ENCODE measurements around the gene BRSK2. TPM values are rescaled to one million over a fixed set of nuclear protein-coding genes. Genes with fewer than 3 reads are reported as not detected.

The BRSK2 gene
- total and polyA plus RNA-seq, 7 donors = 0.19 to 0.78 (median 0.32) TPM

GRCh38 chr11:1371026-1371325 is 18.8 kb upstream of the BRSK2 start:
- intact Hi-C loops (cut with DNase I) = no loop called here
- H3K4me3 ChIP-seq = no peak overlapping the region
- H3K36me3 ChIP-seq (ENCODE audit: insufficient read depth in 1 of 2, low read depth in 1 of 2) = no peaks in the 10 kb centered on the region
- no peak for ATAC-seq
- H3K27me3 ChIP-seq (ENCODE audit: insufficient read depth in 3 of 3, low read length in 2 of 3) = peaks cover 0 to 57% (median 7%) of the 10 kb centered on the region in 3 donors
- H3K9me3 ChIP-seq = no peaks in the 10 kb centered on the region
- WGBS, 3 donors = 73 to 79% (median 73%) methylated on average over 11 of the region's 11 CpGs
- H3K27ac ChIP-seq = no peak overlapping the region
- no peak for DNase-seq
- H3K4me1 ChIP-seq = no peaks in the 10 kb centered on the region
- no peak for TF ChIP-seq CTCF (IDR thresholded peaks at IDR 0.05)

GRCh38 chr11:1371377-1371776 is 18.4 kb upstream of the BRSK2 start:
- DNase-seq (no peak), ATAC-seq (no peak)
- H3K36me3 ChIP-seq (ENCODE audit: insufficient read depth in 1 of 2, low read depth in 1 of 2) = no peaks in the 10 kb centered on the region
- no peaks in the 10 kb centered on the region for H3K4me1 ChIP-seq
- no peak overlapping the region for H3K4me3 ChIP-seq
- 85 to 89% (median 85%) methylated on average over 13 of the region's 13 CpGs for WGBS, 3 donors
- no peak overlapping the region for H3K27ac ChIP-seq
- TF ChIP-seq CTCF (IDR thresholded peaks at IDR 0.05) = no peak
- no peaks in the 10 kb centered on the region for H3K9me3 ChIP-seq
- intact Hi-C loops (cut with DNase I) = no loop called here
- peaks cover 0 to 61% (median 7%) of the 10 kb centered on the region in 3 donors for H3K27me3 ChIP-seq (ENCODE audit: insufficient read depth in 3 of 3, low read length in 2 of 3)

GRCh38 chr11:1371836-1372465 is 17.8 kb upstream of the BRSK2 start:
- Histone ChIP-seq H3K36me3 (ENCODE audit: insufficient read depth in 1 of 2, low read depth in 1 of 2) (no peaks in the 10 kb centered on the region), H3K4me3 (no peak overlapping the region), H3K27ac (no peak overlapping the region), H3K4me1 (no peaks in the 10 kb centered on the region), H3K27me3 (ENCODE audit: insufficient read depth in 3 of 3, low read length in 2 of 3) (peaks cover 0 to 67% (median 7%) of the 10 kb centered on the region in 3 donors), H3K9me3 (no peaks in the 10 kb centered on the region)
- intact Hi-C loops (cut with DNase I) = no loop called here
- WGBS, 3 donors = 73 to 83% (median 76%) methylated on average over 22 to 26 of the region's 26 CpGs
- DNase-seq = no peak
- TF ChIP-seq CTCF (IDR thresholded peaks at IDR 0.05) = no peak
- no peak for ATAC-seq

GRCh38 chr11:1372660-1373059 is 17.1 kb upstream of the BRSK2 start:
- peaks cover 0 to 74% (median 8%) of the 10 kb centered on the region in 3 donors for H3K27me3 ChIP-seq (ENCODE audit: insufficient read depth in 3 of 3, low read length in 2 of 3)
- DNase-seq = no peak
- no peak for TF ChIP-seq CTCF (IDR thresholded peaks at IDR 0.05)
- no peaks in the 10 kb centered on the region for H3K4me1 ChIP-seq
- intact Hi-C loops (cut with DNase I) = no loop called here
- H3K36me3 ChIP-seq (ENCODE audit: insufficient read depth in 1 of 2, low read depth in 1 of 2) = no peaks in the 10 kb centered on the region
- WGBS, 3 donors = 70 to 76% (median 73%) methylated on average over 8 of the region's 8 CpGs
- no peak for ATAC-seq
- no peak overlapping the region for H3K27ac ChIP-seq
- no peaks in the 10 kb centered on the region for H3K9me3 ChIP-seq
- H3K4me3 ChIP-seq = no peak overlapping the region
